Embryonic facial prominence (tissue), 1 donor: ENCODE results near the gene MRPS30.
"Not testable (repeated sequence)": the region's sequence is repeated elsewhere in the genome, so short reads cannot be mapped to it uniquely, and the experiment has no call there.

Source experiments
- DNase-seq: peaks from one replicate; pipeline ENCODE4 v3.0.0-alpha.2; 2016; ENCODE audit errors: extremely low spot score

MRPS30 gene

DNA sequence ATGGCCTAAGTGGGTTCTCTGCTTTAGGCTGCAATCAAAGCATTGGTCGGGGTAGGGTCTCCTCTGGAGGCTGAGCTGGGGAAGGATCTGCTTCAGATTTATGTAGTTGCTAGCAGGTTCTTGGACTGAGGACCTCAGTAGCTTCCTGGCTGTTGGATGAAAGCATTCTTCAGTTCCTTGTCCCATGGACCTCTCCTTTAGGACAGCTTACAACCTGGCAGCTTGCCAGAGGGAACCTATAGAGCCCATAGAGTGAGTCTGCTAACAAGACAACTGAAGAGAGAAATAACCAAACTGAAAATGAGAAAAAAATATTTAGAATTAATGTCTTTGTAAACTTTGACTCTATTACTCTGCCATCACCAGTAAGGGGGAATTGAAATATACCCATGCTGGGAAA, 12.4 kb downstream of the MRPS30 start:
- DNase-seq, result no peak

GRCh38 chr5:44824662-44825061, 15.9 kb downstream of the MRPS30 start:
- not testable (repeated sequence) for DNase-seq

DNA sequence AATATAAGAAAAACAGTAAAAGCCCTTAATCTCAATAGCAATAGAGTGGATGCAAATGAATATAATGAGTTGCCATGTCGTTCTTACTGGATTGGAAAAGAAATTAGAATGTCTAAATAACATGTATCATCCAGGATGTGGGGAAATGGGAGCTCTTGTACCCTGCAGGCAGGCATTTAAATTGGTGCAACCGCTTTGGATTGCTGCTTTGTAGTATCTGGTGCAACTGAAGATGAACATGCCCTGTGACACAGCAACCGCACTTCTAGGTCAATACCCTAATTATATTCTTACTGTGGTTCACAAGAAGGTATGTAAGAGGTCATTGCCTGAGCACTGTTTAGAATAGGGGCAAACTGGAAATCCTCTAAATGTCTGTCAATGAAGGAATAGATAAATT, 18.9 kb downstream of the MRPS30 start:
- DNase-seq, result no peak

GRCh38 chr5:44828719-44829118, 20.0 kb downstream of the MRPS30 start:
- DNase-seq, result no peak

DNA sequence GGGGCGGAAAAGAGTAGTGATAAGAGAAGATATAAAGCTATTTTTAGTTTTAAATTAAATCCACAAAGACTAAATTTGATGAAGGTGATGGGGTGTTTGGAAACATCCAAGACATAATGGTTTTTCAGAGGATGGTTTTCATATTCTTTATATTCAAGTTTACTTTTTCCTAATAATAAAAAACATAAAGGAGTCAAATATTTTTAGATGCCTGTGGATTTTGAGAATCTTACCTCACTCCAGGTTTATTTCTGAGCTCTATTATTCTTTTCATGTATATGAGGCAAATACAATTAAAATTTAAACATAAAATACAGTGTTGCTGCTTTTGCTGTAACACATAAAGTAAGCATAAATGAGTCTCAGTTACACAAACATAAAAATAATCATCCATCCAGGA, 22.2 kb downstream of the MRPS30 start:
- DNase-seq, result no peak

DNA sequence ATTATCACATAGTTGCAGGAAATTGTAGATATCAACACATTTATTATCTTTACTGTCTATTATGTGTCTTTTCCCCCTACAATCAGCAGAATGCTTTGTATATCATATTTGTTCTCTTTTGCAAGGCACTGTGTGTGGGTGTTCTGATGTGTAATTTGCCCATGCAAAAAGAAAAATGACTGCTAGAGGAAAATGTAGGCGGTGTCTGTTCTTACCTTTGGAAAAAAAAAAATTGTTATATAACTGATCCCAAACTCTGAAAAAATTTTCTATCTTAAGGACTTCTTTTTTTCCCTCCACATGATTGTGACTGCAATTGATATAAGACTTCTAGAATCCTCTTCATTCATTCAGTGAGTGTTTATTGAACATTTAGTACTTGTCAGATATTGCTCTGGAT, 24.5 kb downstream of the MRPS30 start:
- no peak for DNase-seq

GRCh38 chr5:44835693-44836092, 26.9 kb downstream of the MRPS30 start:
- no peak for DNase-seq

- no peak for DNase-seq
Observed at GRCh38 chr5:44839018-44839681, 30.4 kb downstream of the MRPS30 start.

GRCh38 chr5:44842496-44843282, 33.9 kb downstream of the MRPS30 start:
- DNase-seq, result no peak

GRCh38 chr5:44844744-44845143, 36.0 kb downstream of the MRPS30 start:
- no peak for DNase-seq

DNA sequence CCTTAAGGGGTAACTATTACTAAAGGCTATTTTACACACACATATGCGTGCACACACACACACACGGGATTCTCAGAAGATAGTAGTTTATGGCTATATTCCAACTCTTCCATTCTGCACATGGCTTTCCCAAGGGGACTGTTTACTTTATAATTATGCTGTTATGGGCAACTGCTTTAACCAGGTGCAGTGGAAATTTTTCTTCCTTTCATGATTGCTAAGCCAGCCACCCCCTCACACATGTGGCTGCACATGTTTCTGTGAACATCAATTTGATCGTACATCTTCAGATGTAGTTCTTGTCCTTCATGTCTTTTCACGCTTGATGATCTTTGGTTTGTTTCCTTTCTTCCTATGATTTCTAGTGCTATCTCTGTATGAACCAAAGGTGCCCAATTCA, 37.0 kb downstream of the MRPS30 start:
- DNase-seq, result no peak

DNA sequence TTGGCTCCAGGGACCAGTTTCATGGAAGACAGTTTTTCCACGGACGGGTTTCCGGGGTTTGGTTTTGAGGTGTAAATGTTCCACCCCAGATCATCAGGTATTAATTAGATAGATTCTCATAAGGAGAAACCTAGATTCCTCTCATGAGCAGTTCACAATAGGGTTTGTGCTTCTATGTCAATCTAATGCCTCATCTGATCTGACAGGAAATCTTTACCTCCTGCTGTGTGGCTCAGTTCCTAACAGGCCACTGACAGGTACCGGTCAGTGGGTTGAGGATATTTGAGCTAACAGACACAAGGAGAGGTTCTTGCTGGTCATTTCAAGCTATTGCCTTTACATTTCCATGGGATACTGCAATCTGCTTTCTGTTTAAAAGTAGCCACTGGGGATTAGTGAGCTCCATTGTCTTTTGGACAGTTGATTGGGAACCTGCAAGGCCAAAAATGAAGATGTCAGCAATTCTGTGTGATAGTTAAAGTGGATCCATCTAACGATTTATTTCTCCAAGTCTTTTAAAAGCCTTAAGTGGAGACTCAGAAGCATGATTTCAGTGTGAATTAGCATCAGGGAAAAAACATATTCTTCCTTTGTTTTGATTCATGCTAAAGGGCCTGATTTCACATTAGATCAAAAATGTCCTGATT, 38.6 kb downstream of the MRPS30 start:
- DNase-seq, result no peak

- no peak for DNase-seq
Observed at GRCh38 chr5:44860267-44860666, 51.5 kb downstream of the MRPS30 start.

DNA sequence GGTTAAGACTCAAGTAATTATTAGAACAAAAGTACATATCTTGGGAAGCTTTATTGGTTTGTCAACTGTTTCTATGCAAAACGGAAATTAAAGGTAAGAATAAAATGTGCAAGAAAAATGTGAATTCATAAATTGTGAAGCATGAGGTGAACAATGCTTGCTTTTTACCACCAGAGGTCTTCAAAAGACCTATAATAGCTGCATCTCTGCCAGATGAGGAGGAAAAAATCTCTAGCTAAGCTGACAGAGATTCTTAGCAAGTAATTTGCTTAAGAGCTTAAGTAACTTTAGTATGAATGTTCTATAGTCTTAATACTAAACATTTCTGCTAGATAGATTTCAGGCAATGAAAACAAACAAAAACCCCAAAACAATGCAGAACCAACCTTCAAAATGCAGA, 54.1 kb downstream of the MRPS30 start:
- no peak for DNase-seq
